ENCODE data around the gene DNAJC17.

DNAJC17 gene

GRCh38 chr15:40807028-40807887 is at the start of gene DNAJC17, which contains the start of gene ZFYVE19:
Gene DNAJC17 (minus strand): TSS chr15:40807473. CDS start chr15:40807446, 27 bp downstream.
Gene ZFYVE19 (plus strand): TSS chr15:40807089. CDS start chr15:40807590, 501 bp downstream.
- Histone ChIP-seq H3K27me3 (ENCODE audit: control insufficient read depth in 2 of 2, insufficient read depth in 2 of 2, low read length in 2 of 2) (no peaks in the 10 kb centered on the region), H3K36me3 (ENCODE audit: control insufficient read depth in 2 of 2, insufficient read depth in 2 of 2, low read length in 2 of 2) (peaks cover 5 to 14% of the 10 kb centered on the region in 2 donors), H3K9me3 (ENCODE audit: control insufficient read depth in 2 of 2, low read length in 2 of 2) (no peaks in the 10 kb centered on the region), H3K4me1 (ENCODE audit: control insufficient read depth in 2 of 2, insufficient read depth in 2 of 2, low read length in 2 of 2) (peaks cover 12 to 17% of the 10 kb centered on the region in 2 donors), H3K9ac (ENCODE audit: low read depth in 1 of 2, low read length in 2 of 2) (peak within 1 kb of the TSS; percentile 93 to 99), H3K27ac (ENCODE audit: low read depth in 2 of 2, low read length in 2 of 2) (peak within 1 kb of the TSS; percentile 92 to 98), H3K4me3 (ENCODE audit: low read length in 2 of 2) (peak within 1 kb of the TSS; percentile 100)

GRCh38 chr15:40856746-40857145 is 49.5 kb upstream of the DNAJC17 start:
- H3K4me3 ChIP-seq (ENCODE audit: low read length in 2 of 2): no peak overlapping the region
- H3K9ac ChIP-seq (ENCODE audit: low read depth in 1 of 2, low read length in 2 of 2): peak overlapping the region in 1 of 2 donors; percentile 57
- peak overlapping the region; percentile 69 to 83 for H3K27ac ChIP-seq (ENCODE audit: low read depth in 2 of 2, low read length in 2 of 2)
- no peaks in the 10 kb centered on the region for H3K27me3 ChIP-seq (ENCODE audit: control insufficient read depth in 2 of 2, insufficient read depth in 2 of 2, low read length in 2 of 2)
- H3K36me3 ChIP-seq (ENCODE audit: control insufficient read depth in 2 of 2, insufficient read depth in 2 of 2, low read length in 2 of 2): peaks cover 47 to 49% of the 10 kb centered on the region in 2 donors
- H3K9me3 ChIP-seq (ENCODE audit: control insufficient read depth in 2 of 2, low read length in 2 of 2): no peaks in the 10 kb centered on the region
- H3K4me1 ChIP-seq (ENCODE audit: control insufficient read depth in 2 of 2, insufficient read depth in 2 of 2, low read length in 2 of 2): peaks cover 49 to 51% of the 10 kb centered on the region in 2 donors

- Histone ChIP-seq H3K4me3 (ENCODE audit: low read length in 2 of 2) (no peak overlapping the region), H3K4me1 (ENCODE audit: control insufficient read depth in 2 of 2, insufficient read depth in 2 of 2, low read length in 2 of 2) (peaks cover 49 to 55% of the 10 kb centered on the region in 2 donors), H3K9ac (ENCODE audit: low read depth in 1 of 2, low read length in 2 of 2) (no peak overlapping the region), H3K27me3 (ENCODE audit: control insufficient read depth in 2 of 2, insufficient read depth in 2 of 2, low read length in 2 of 2) (no peaks in the 10 kb centered on the region), H3K9me3 (ENCODE audit: control insufficient read depth in 2 of 2, low read length in 2 of 2) (no peaks in the 10 kb centered on the region), H3K36me3 (ENCODE audit: control insufficient read depth in 2 of 2, insufficient read depth in 2 of 2, low read length in 2 of 2) (peaks cover 49 to 51% of the 10 kb centered on the region in 2 donors), H3K27ac (ENCODE audit: low read depth in 2 of 2, low read length in 2 of 2) (no peak overlapping the region)
These were observed 48.5 kb upstream of the DNAJC17 start for GRCh38 chr15:40855706-40856234.

- H3K4me1 ChIP-seq (ENCODE audit: control insufficient read depth in 2 of 2, insufficient read depth in 2 of 2, low read length in 2 of 2): peaks cover 47 to 56% of the 10 kb centered on the region in 2 donors
These were observed 46.9 kb upstream of the DNAJC17 start for GRCh38 chr15:40854161-40854560.

GRCh38 chr15:40853241-40853890 is 46.1 kb upstream of the DNAJC17 start:
- H3K4me1 ChIP-seq (ENCODE audit: control insufficient read depth in 2 of 2, insufficient read depth in 2 of 2, low read length in 2 of 2): peaks cover 41 to 53% of the 10 kb centered on the region in 2 donors
- peak overlapping the region in 1 of 2 donors; percentile 4 for H3K9ac ChIP-seq (ENCODE audit: low read depth in 1 of 2, low read length in 2 of 2)
- H3K36me3 ChIP-seq (ENCODE audit: control insufficient read depth in 2 of 2, insufficient read depth in 2 of 2, low read length in 2 of 2): peaks cover 52 to 53% of the 10 kb centered on the region in 2 donors
- H3K27ac ChIP-seq (ENCODE audit: low read depth in 2 of 2, low read length in 2 of 2): peak overlapping the region; percentile 50 to 64
- H3K27me3 ChIP-seq (ENCODE audit: control insufficient read depth in 2 of 2, insufficient read depth in 2 of 2, low read length in 2 of 2): no peaks in the 10 kb centered on the region
- H3K9me3 ChIP-seq (ENCODE audit: control insufficient read depth in 2 of 2, low read length in 2 of 2): no peaks in the 10 kb centered on the region
- no peak overlapping the region for H3K4me3 ChIP-seq (ENCODE audit: low read length in 2 of 2)

More at GRCh38 chr15:40854161-40854560, 46.9 kb upstream of the DNAJC17 start:
- H3K9me3 ChIP-seq (ENCODE audit: control insufficient read depth in 2 of 2, low read length in 2 of 2): no peaks in the 10 kb centered on the region
- H3K9ac ChIP-seq (ENCODE audit: low read depth in 1 of 2, low read length in 2 of 2): no peak overlapping the region
- H3K27ac ChIP-seq (ENCODE audit: low read depth in 2 of 2, low read length in 2 of 2): no peak overlapping the region
- H3K4me3 ChIP-seq (ENCODE audit: low read length in 2 of 2): no peak overlapping the region
- peaks cover 55 to 57% of the 10 kb centered on the region in 2 donors for H3K36me3 ChIP-seq (ENCODE audit: control insufficient read depth in 2 of 2, insufficient read depth in 2 of 2, low read length in 2 of 2)
- no peaks in the 10 kb centered on the region for H3K27me3 ChIP-seq (ENCODE audit: control insufficient read depth in 2 of 2, insufficient read depth in 2 of 2, low read length in 2 of 2)

DNA sequence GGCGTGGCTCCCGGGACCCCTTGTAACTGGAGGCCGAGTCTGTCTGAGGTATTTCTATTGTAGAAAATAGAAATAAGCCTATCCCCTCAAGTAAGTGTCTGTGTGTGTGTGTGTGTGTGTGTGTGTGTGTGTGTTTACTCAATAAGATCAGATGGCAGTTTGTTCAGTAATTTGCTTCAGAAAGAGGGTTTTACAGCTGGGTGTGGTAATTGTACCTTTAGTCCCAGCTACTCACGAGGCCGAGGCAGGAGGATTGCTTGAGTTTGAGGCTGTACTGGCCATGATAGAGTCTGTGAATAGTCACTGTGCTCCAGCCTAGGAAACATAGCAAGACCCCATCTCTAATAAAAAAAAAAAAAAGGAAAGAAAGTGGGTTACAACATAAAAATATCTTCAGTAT is 45.3 kb upstream of the DNAJC17 start:
- Histone ChIP-seq H3K9me3 (ENCODE audit: control insufficient read depth in 2 of 2, low read length in 2 of 2) (no peaks in the 10 kb centered on the region), H3K9ac (ENCODE audit: low read depth in 1 of 2, low read length in 2 of 2) (peak overlapping the region in 1 of 2 donors; percentile 49), H3K27me3 (ENCODE audit: control insufficient read depth in 2 of 2, insufficient read depth in 2 of 2, low read length in 2 of 2) (no peaks in the 10 kb centered on the region), H3K36me3 (ENCODE audit: control insufficient read depth in 2 of 2, insufficient read depth in 2 of 2, low read length in 2 of 2) (peaks cover 48 to 53% of the 10 kb centered on the region in 2 donors), H3K4me3 (ENCODE audit: low read length in 2 of 2) (no peak overlapping the region), H3K27ac (ENCODE audit: low read depth in 2 of 2, low read length in 2 of 2) (peak overlapping the region; percentile 80 to 82), H3K4me1 (ENCODE audit: control insufficient read depth in 2 of 2, insufficient read depth in 2 of 2, low read length in 2 of 2) (peaks cover 46 to 52% of the 10 kb centered on the region in 2 donors)

- Histone ChIP-seq H3K4me1 (ENCODE audit: control insufficient read depth in 2 of 2, insufficient read depth in 2 of 2, low read length in 2 of 2) (peaks cover 38 to 42% of the 10 kb centered on the region in 2 donors), H3K27me3 (ENCODE audit: control insufficient read depth in 2 of 2, insufficient read depth in 2 of 2, low read length in 2 of 2) (no peaks in the 10 kb centered on the region), H3K4me3 (ENCODE audit: low read length in 2 of 2) (no peak overlapping the region), H3K27ac (ENCODE audit: low read depth in 2 of 2, low read length in 2 of 2) (peak overlapping the region; percentile 21 to 43), H3K36me3 (ENCODE audit: control insufficient read depth in 2 of 2, insufficient read depth in 2 of 2, low read length in 2 of 2) (peaks cover 36 to 39% of the 10 kb centered on the region in 2 donors), H3K9me3 (ENCODE audit: control insufficient read depth in 2 of 2, low read length in 2 of 2) (no peaks in the 10 kb centered on the region), H3K9ac (ENCODE audit: low read depth in 1 of 2, low read length in 2 of 2) (no peak overlapping the region)
These were observed 43.4 kb upstream of the DNAJC17 start for GRCh38 chr15:40850576-40851112.

GRCh38 chr15:40847223-40847961 is 40.1 kb upstream of the DNAJC17 start:
- Histone ChIP-seq H3K4me3 (ENCODE audit: low read length in 2 of 2) (peak overlapping the region; percentile 68 to 87), H3K9me3 (ENCODE audit: control insufficient read depth in 2 of 2, low read length in 2 of 2) (no peaks in the 10 kb centered on the region), H3K9ac (ENCODE audit: low read depth in 1 of 2, low read length in 2 of 2) (peak overlapping the region; percentile 88 to 94), H3K27ac (ENCODE audit: low read depth in 2 of 2, low read length in 2 of 2) (peak overlapping the region; percentile 98), H3K36me3 (ENCODE audit: control insufficient read depth in 2 of 2, insufficient read depth in 2 of 2, low read length in 2 of 2) (peaks cover 9 to 12% of the 10 kb centered on the region in 2 donors), H3K4me1 (ENCODE audit: control insufficient read depth in 2 of 2, insufficient read depth in 2 of 2, low read length in 2 of 2) (peaks cover 31 to 35% of the 10 kb centered on the region in 2 donors), H3K27me3 (ENCODE audit: control insufficient read depth in 2 of 2, insufficient read depth in 2 of 2, low read length in 2 of 2) (no peaks in the 10 kb centered on the region)

GRCh38 chr15:40846841-40847222 is 39.6 kb upstream of the DNAJC17 start:
- Histone ChIP-seq H3K27me3 (ENCODE audit: control insufficient read depth in 2 of 2, insufficient read depth in 2 of 2, low read length in 2 of 2) (no peaks in the 10 kb centered on the region), H3K27ac (ENCODE audit: low read depth in 2 of 2, low read length in 2 of 2) (peak overlapping the region; percentile 98), H3K4me3 (ENCODE audit: low read length in 2 of 2) (peak overlapping the region; percentile 68 to 87), H3K9me3 (ENCODE audit: control insufficient read depth in 2 of 2, low read length in 2 of 2) (no peaks in the 10 kb centered on the region), H3K36me3 (ENCODE audit: control insufficient read depth in 2 of 2, insufficient read depth in 2 of 2, low read length in 2 of 2) (peaks cover 7 to 9% of the 10 kb centered on the region in 2 donors), H3K9ac (ENCODE audit: low read depth in 1 of 2, low read length in 2 of 2) (peak overlapping the region; percentile 88 to 94), H3K4me1 (ENCODE audit: control insufficient read depth in 2 of 2, insufficient read depth in 2 of 2, low read length in 2 of 2) (peaks cover 26 to 31% of the 10 kb centered on the region in 2 donors)
